Mesenchymal stem cell (in vitro differentiated cells and primary cell): Measurements from ENCODE around the gene ANGPT4.

Source experiments
- DNase-seq: peaks from one replicate; pipeline ENCODE4 v3.0.0-alpha.2; 2013
- H2AFZ ChIP-seq: one replicate; pipeline ENCODE4 v1.6.1; 2013; ENCODE audit warnings: low read depth, mild to moderate bottlenecking, control low read depth, inconsistent platforms, low read length, moderate library complexity
- H2AK5ac ChIP-seq: 2 replicates; pipeline ENCODE4 v1.6.1; 2013; ENCODE audit warnings: low read length, moderate library complexity, mild to moderate bottlenecking, inconsistent platforms; ENCODE audit not compliant: severe bottlenecking
- H2BK120ac ChIP-seq: one replicate; pipeline ENCODE4 v1.6.1; 2013; ENCODE audit warnings: low read depth, mild to moderate bottlenecking, inconsistent platforms, low read length, moderate library complexity
- H2BK12ac ChIP-seq, 2 experiments: one replicate each; pipeline ENCODE4 v1.6.1; 2013; ENCODE audit warnings: inconsistent platforms in 2 of 2, low read length in 2 of 2, mild to moderate bottlenecking in 2 of 2, moderate library complexity in 2 of 2, control low read depth in 1 of 2
- H2BK15ac ChIP-seq: one replicate; pipeline ENCODE4 v1.6.1; 2013; ENCODE audit warnings: mild to moderate bottlenecking, low read depth, inconsistent platforms; ENCODE audit not compliant: poor library complexity, severe bottlenecking
- H2BK5ac ChIP-seq: 2 replicates; pipeline ENCODE4 v1.6.1; 2013; ENCODE audit warnings: low read depth, mild to moderate bottlenecking, low read length, control low read depth, inconsistent platforms; ENCODE audit not compliant: poor library complexity, severe bottlenecking
- H3K14ac ChIP-seq, 2 experiments: one replicate each; pipeline ENCODE4 v1.6.1; 2013; ENCODE audit warnings: inconsistent platforms in 2 of 2, low read length in 2 of 2, control low read depth in 1 of 2, mild to moderate bottlenecking in 1 of 2, moderate library complexity in 1 of 2
- H3K18ac ChIP-seq, 2 experiments: one replicate each; pipeline ENCODE4 v1.6.1; 2013; ENCODE audit warnings: inconsistent platforms in 2 of 2, low read length in 2 of 2, control low read depth in 1 of 2, low read depth in 1 of 2, mild to moderate bottlenecking in 1 of 2
- H3K23ac ChIP-seq, 2 experiments: one replicate each; pipeline ENCODE4 v1.6.1; 2013; ENCODE audit warnings: inconsistent platforms in 2 of 2, low read length in 2 of 2, mild to moderate bottlenecking in 2 of 2, moderate library complexity in 2 of 2, control low read depth in 1 of 2
- H3K27ac ChIP-seq: 2 replicates; pipeline ENCODE4 v1.5.1; 2013; ENCODE audit warnings: mild to moderate bottlenecking, moderate library complexity, low read length, control low read depth, inconsistent platforms; ENCODE audit not compliant: poor library complexity, severe bottlenecking
- H3K27me3 ChIP-seq, 2 experiments: 2 replicates each; pipeline versions ENCODE4 v1.6.1 to v1.7.0; 2013; ENCODE audit warnings: low read length in 2 of 2, mild to moderate bottlenecking in 2 of 2, moderate library complexity in 2 of 2, control low read depth in 1 of 2, inconsistent platforms in 1 of 2; ENCODE audit not compliant: control insufficient read depth in 1 of 2, insufficient read depth in 1 of 2
- H3K36me3 ChIP-seq, 2 experiments: 2 replicates each; pipeline versions ENCODE4 v1.6.1 to v1.7.0; 2013; ENCODE audit warnings: low read length in 2 of 2, control low read depth in 1 of 2, inconsistent platforms in 1 of 2, low read depth in 1 of 2, mild to moderate bottlenecking in 1 of 2; ENCODE audit not compliant: insufficient read depth in 2 of 2, control insufficient read depth in 1 of 2
- H3K4ac ChIP-seq, 2 experiments: one replicate each; pipeline ENCODE4 v1.6.1; 2013; ENCODE audit warnings: inconsistent platforms in 2 of 2, low read length in 2 of 2, mild to moderate bottlenecking in 2 of 2, moderate library complexity in 2 of 2, control low read depth in 1 of 2, low read depth in 1 of 2
- H3K4me1 ChIP-seq: 2 replicates; pipeline ENCODE4 v1.6.1; 2013; ENCODE audit warnings: low read depth, low read length, control low read depth; ENCODE audit not compliant: control insufficient read depth, insufficient read depth
- H3K4me2 ChIP-seq: 2 replicates; pipeline ENCODE4 v1.6.1; 2013; ENCODE audit warnings: low read length, mild to moderate bottlenecking, inconsistent platforms; ENCODE audit not compliant: poor library complexity, severe bottlenecking
- H3K4me3 ChIP-seq, 2 experiments: 2 replicates each; pipeline versions ENCODE4 v1.5.1 to v1.7.0; 2013; ENCODE audit warnings: low read length in 2 of 2, mild to moderate bottlenecking in 2 of 2, control low read depth in 1 of 2, low read depth in 1 of 2; ENCODE audit not compliant: insufficient read depth in 1 of 2
- H3K79me1 ChIP-seq: replicated peaks from 2 replicates; pipeline ENCODE4 v1.6.1; 2013; ENCODE audit warnings: mild to moderate bottlenecking, control low read depth, low read length, inconsistent platforms; ENCODE audit not compliant: poor library complexity, severe bottlenecking
- H3K9ac ChIP-seq: 2 replicates; pipeline ENCODE4 v1.7.0; 2013; ENCODE audit warnings: mild to moderate bottlenecking, low read length, moderate library complexity
- H3K9me3 ChIP-seq: 2 replicates; pipeline ENCODE4 v1.7.0; 2013; ENCODE audit warnings: mild to moderate bottlenecking, low read length; ENCODE audit not compliant: control insufficient read depth
- H4K8ac ChIP-seq: one replicate; pipeline ENCODE4 v1.6.1; 2013; ENCODE audit warnings: inconsistent platforms, mild to moderate bottlenecking, low read length, moderate library complexity
- H4K91ac ChIP-seq: one replicate; pipeline ENCODE4 v1.6.1; 2013; ENCODE audit warnings: mild to moderate bottlenecking, low read length, inconsistent platforms
- WGBS: methylation state at CpG from one replicate; pipeline ENCODE4 v1.1.7; 2013; ENCODE audit warnings: mixed read lengths; 5-methylcytosine and 5-hydroxymethylcytosine counted together

The ANGPT4 gene

GRCh38 chr20:823574-823902 is 92.6 kb downstream of the ANGPT4 start:
- Histone ChIP-seq H2BK12ac (no peak overlapping the region), H3K79me1 (no peaks in the 10 kb centered on the region), H3K4me3 (no peak overlapping the region), H3K23ac (no peak overlapping the region), H3K4me2 (no peak overlapping the region), H3K4me1 (no peaks in the 10 kb centered on the region), H4K91ac (no peak overlapping the region), H3K4ac (no peak overlapping the region), H3K9me3 (peaks cover 4% of the 10 kb centered on the region), H3K18ac (no peak overlapping the region), H2BK15ac (no peak overlapping the region), H2AFZ (no peak overlapping the region), H2BK120ac (no peak overlapping the region), H2BK5ac (no peak overlapping the region), H3K36me3 (no peaks in the 10 kb centered on the region), H3K14ac (no peak overlapping the region), H4K8ac (no peak overlapping the region), H3K27ac (no peak overlapping the region), H3K9ac (no peak overlapping the region), H2AK5ac (no peak overlapping the region), H3K27me3 (no peaks in the 10 kb centered on the region)
- 90% methylated on average over 4 of the region's 4 CpGs for WGBS
- DNase-seq, result no peak

- no peaks in the 10 kb centered on the region for H3K27me3 ChIP-seq
- H4K91ac ChIP-seq, result no peak overlapping the region
- H3K4ac ChIP-seq, result no peak overlapping the region
- H2AK5ac ChIP-seq, result no peak overlapping the region
- no peak for DNase-seq
- no peaks in the 10 kb centered on the region for H3K4me1 ChIP-seq
- H3K18ac ChIP-seq, result no peak overlapping the region
- H3K4me2 ChIP-seq, result no peak overlapping the region
- H3K36me3 ChIP-seq, result no peaks in the 10 kb centered on the region
- H3K27ac ChIP-seq, result no peak overlapping the region
- no peak overlapping the region for H2BK5ac ChIP-seq
- H2AFZ ChIP-seq, result no peak overlapping the region
- peaks cover 4% of the 10 kb centered on the region for H3K9me3 ChIP-seq
- 83% methylated on average over 12 of the region's 12 CpGs for WGBS
- H3K4me3 ChIP-seq, result no peak overlapping the region
- H4K8ac ChIP-seq, result no peak overlapping the region
- no peaks in the 10 kb centered on the region for H3K79me1 ChIP-seq
- H3K9ac ChIP-seq, result no peak overlapping the region
- H3K14ac ChIP-seq, result no peak overlapping the region
- H2BK15ac ChIP-seq, result no peak overlapping the region
- no peak overlapping the region for H2BK120ac ChIP-seq
- H3K23ac ChIP-seq, result no peak overlapping the region
- H2BK12ac ChIP-seq, result no peak overlapping the region
Observed at GRCh38 chr20:822651-823573, 93.2 kb downstream of the ANGPT4 start.

GRCh38 chr20:821731-822065 is 94.4 kb downstream of the ANGPT4 start:
- Histone ChIP-seq H2BK12ac (no peak overlapping the region), H2AFZ (no peak overlapping the region), H3K4me2 (no peak overlapping the region), H3K79me1 (no peaks in the 10 kb centered on the region), H3K9ac (no peak overlapping the region), H3K18ac (no peak overlapping the region), H4K8ac (no peak overlapping the region), H2BK120ac (no peak overlapping the region), H3K4me1 (no peaks in the 10 kb centered on the region), H2AK5ac (no peak overlapping the region), H3K23ac (no peak overlapping the region), H3K27me3 (no peaks in the 10 kb centered on the region), H3K36me3 (no peaks in the 10 kb centered on the region), H3K9me3 (peaks cover 4% of the 10 kb centered on the region), H4K91ac (no peak overlapping the region), H3K14ac (no peak overlapping the region), H2BK15ac (no peak overlapping the region), H3K4ac (no peak overlapping the region), H3K4me3 (no peak overlapping the region), H2BK5ac (no peak overlapping the region), H3K27ac (no peak overlapping the region)
- WGBS, result 76% methylated on average over 3 of the region's 3 CpGs
- no peak for DNase-seq

- Histone ChIP-seq H3K27ac (no peak overlapping the region), H3K4me3 (no peak overlapping the region), H3K23ac (no peak overlapping the region), H3K4me2 (no peak overlapping the region), H3K79me1 (no peaks in the 10 kb centered on the region), H2BK12ac (no peak overlapping the region), H4K91ac (no peak overlapping the region), H2AK5ac (no peak overlapping the region), H3K27me3 (no peaks in the 10 kb centered on the region), H3K18ac (no peak overlapping the region), H3K9ac (no peak overlapping the region), H3K4me1 (no peaks in the 10 kb centered on the region), H2BK5ac (no peak overlapping the region), H2BK120ac (no peak overlapping the region), H3K9me3 (peaks cover 4% of the 10 kb centered on the region), H2AFZ (no peak overlapping the region), H3K36me3 (no peaks in the 10 kb centered on the region), H3K4ac (no peak overlapping the region), H3K14ac (no peak overlapping the region), H4K8ac (no peak overlapping the region), H2BK15ac (no peak overlapping the region)
- no peak for DNase-seq
- 76% methylated on average over 6 of the region's 6 CpGs for WGBS
Observed at GRCh38 chr20:821046-821730, 94.9 kb downstream of the ANGPT4 start.
